Measurements from ENCODE around the gene NKAPD1.
A peak's percentile ranks its signal among the peaks of the same experiment; 100 is the strongest.
"Not testable (repeated sequence)": the region's sequence is repeated elsewhere in the genome, so short reads cannot be mapped to it uniquely, and the experiment has no call there.

NKAPD1 gene

GRCh38 chr11:112086422-112087191, 12.5 kb downstream of the NKAPD1 start, which contains the start of the genes SDHD and TIMM8B:
TSS of gene SDHD (plus strand) at chr11:112086873. CDS start at chr11:112086908, 35 bp downstream.
TSS of gene TIMM8B (minus strand) at chr11:112086756. CDS start at chr11:112086723, 33 bp downstream.
- DNase-seq (ENCODE audit: low read depth in 2 of 2) = peak; percentile 89 to 90

- DNase-seq (ENCODE audit: low read depth in 2 of 2) = no peak
Observed at GRCh38 chr11:112087212-112087611, 13.1 kb downstream of the NKAPD1 start.

GRCh38 chr11:112095302-112095701, 21.2 kb downstream of the NKAPD1 start:
- DNase-seq (ENCODE audit: low read depth in 2 of 2) = not testable (repeated sequence)

- DNase-seq (ENCODE audit: low read depth in 2 of 2) = no peak
Observed at GRCh38 chr11:112096194-112096593, 22.1 kb downstream of the NKAPD1 start.

DNA sequence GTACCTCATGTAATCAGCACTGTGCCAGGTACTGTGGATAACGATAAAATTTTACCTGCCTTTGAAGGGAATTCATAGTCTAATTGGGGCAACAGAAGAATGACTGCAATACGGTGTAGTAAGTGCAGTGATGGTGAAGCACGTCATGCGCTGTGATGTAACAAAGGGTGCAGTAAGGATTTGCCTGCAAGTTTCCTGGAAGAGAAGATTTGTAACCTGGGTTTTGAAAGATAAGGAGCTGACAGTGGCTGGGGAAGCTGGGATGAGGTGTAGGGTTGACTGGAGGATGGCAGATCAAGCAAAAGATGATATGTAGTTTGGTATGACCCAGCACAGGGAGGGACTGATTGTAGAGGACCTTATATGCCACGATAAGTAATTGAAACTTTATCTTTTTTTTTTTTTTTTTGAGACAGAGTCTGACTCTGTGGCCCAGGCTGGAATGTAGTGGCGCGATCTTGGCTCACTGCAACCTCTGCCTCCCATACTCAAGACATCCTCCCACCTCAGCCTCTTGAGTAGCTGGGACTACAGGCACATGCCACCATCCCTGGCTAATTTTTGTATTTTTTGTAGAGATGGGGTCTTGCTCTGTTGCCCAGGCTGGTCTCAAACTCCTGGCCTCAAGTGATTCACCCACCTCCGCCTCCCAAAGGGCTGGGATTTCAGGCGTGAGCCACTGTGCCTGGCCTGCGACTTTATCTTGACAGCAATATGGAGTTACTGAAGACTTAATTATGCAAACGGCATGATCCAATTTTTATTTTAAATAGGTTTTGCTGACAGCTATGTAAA, 23.8 kb downstream of the NKAPD1 start:
- DNase-seq (ENCODE audit: low read depth in 2 of 2) = no peak

GRCh38 chr11:112100462-112100861, 26.4 kb downstream of the NKAPD1 start:
- no peak for DNase-seq (ENCODE audit: low read depth in 2 of 2)

DNA sequence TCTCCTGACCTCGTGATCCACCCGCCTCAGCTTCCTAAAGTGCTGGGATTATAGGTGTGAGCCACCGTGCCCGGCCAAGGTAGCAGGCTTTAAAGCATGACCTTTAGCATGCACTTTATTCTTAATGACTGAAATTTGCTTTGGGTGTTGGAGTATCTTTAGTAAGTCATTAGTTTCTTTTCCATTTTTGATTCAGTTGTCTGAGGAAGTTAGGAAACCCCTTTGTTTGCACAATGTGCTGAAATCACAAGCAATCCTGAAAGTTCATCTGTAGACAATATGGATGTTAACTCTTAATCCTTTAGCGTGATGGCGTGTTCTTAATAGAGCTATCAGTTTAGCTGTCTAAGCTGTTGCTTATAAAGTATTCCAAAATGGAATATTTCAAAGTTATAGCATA, 29.3 kb downstream of the NKAPD1 start:
- no peak for DNase-seq (ENCODE audit: low read depth in 2 of 2)

- DNase-seq (ENCODE audit: low read depth in 2 of 2) = no peak
Observed at GRCh38 chr11:112106070-112106469, 32.0 kb downstream of the NKAPD1 start.

- no peak for DNase-seq (ENCODE audit: low read depth in 2 of 2)
Observed at GRCh38 chr11:112113539-112114457, 39.7 kb downstream of the NKAPD1 start.

GRCh38 chr11:112114460-112114859, 40.4 kb downstream of the NKAPD1 start:
- no peak for DNase-seq (ENCODE audit: low read depth in 2 of 2)

GRCh38 chr11:112115386-112115785, 41.3 kb downstream of the NKAPD1 start:
- no peak for DNase-seq (ENCODE audit: low read depth in 2 of 2)

- no peak for DNase-seq (ENCODE audit: low read depth in 2 of 2)
Observed at GRCh38 chr11:112118176-112118575, 44.1 kb downstream of the NKAPD1 start.

GRCh38 chr11:112121981-112122615, 48.0 kb downstream of the NKAPD1 start:
- DNase-seq (ENCODE audit: low read depth in 2 of 2) = no peak

DNA sequence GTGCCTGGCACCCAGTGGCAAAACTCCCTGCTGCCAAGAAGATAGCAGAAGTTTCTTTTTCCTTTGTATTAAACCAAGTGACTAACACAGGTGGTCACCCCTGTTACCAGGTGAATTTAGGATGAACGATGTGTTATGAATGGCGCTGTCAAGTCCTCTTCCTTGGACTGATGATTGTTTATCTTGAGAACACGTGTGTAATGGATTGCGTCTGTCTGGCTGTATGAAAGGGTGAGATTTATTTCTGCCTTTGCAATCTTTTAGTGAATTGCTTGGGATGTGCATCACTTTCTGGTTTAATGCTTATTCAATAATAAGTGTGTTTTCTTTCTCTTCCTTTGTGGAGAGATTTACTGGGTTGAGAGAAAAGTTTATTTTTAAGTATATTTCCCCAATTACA, 49.0 kb downstream of the NKAPD1 start:
- DNase-seq (ENCODE audit: low read depth in 2 of 2) = no peak

DNA sequence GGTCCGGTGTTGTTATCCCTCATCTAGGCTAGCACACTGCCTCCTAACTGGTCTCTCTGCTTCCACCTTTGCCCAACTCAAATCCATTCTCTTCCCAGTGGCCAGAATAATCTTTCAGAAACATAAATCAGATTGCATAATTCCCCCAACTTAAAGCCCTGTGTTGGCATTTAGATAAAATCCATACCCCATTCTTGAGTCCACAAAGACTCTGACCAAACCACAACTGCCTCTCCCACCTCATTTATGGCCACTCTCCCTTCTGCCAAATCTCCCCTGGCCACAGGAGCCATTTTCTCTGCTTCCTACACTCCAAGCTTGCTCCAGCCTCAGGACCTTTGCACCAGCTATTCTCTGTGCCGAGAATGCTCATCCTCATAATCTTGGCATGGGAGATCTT, 53.0 kb downstream of the NKAPD1 start:
- DNase-seq (ENCODE audit: low read depth in 2 of 2) = no peak

GRCh38 chr11:112128483-112129121, 54.5 kb downstream of the NKAPD1 start:
- no peak for DNase-seq (ENCODE audit: low read depth in 2 of 2)

GRCh38 chr11:112129656-112130055, 55.6 kb downstream of the NKAPD1 start:
- DNase-seq (ENCODE audit: low read depth in 2 of 2) = no peak

- no peak for DNase-seq (ENCODE audit: low read depth in 2 of 2)
Observed at GRCh38 chr11:112132737-112133136, 58.6 kb downstream of the NKAPD1 start.

DNA sequence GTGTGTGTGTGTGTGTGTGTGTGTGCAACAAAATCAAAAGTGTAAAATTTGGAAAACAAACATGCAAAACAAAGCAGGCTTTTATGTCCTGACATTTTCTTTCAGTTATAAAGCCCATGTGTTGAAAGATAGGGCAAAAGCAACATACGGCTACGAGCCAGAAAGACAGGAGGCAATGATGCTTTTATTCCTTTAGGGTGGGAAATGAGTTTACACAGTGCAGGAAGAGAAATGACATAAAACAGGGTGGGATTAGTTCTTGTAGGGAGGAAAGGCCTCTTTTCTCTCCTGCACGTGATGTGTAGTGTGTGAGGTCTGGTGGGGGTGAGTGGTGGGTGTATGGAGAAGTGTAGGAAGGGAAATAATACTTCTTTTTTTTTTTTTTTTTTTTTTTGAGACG, 60.4 kb downstream of the NKAPD1 start:
- no peak for DNase-seq (ENCODE audit: low read depth in 2 of 2)

Measured in stimulated activated CD8-positive, alpha-beta memory T cell treated with anti-CD3 and anti-CD28 coated beads, Interleukin-7, amount 100 ng/mL, for 1 hour (primary cell).